GM12878 (cell line): Measurements from ENCODE around the gene MAMLD1.

Source experiments
- EZH2 ChIP-seq: IDR thresholded peaks from 2 replicates; pipeline ENCODE4 v1.6.1; 2012; ENCODE audit warnings: low read depth, mild to moderate bottlenecking, control low read depth, inconsistent platforms, low read length, borderline replicate concordance; ENCODE audit not compliant: control insufficient read depth
- HDAC2 ChIP-seq: fragments of 200-600 bp; sonication (generic); IDR thresholded peaks from 2 replicates; pipeline ENCODE4 v1.6.1; 2017
- POLR2A ChIP-seq: IDR thresholded peaks from 2 replicates; pipeline ENCODE4 v1.6.1; 2011; ENCODE audit warnings: low read depth, mild to moderate bottlenecking, low read length
- RELA ChIP-seq: fragments of 450-650 bp; IDR thresholded peaks from 2 replicates; pipeline ENCODE4 v1.8.0; 2014; ENCODE audit warnings: borderline replicate concordance; ENCODE audit not compliant: partially characterized antibody
- TF ChIP-seq, protein P1 (sequence below): IDR thresholded peaks from 2 replicates; pipeline ENCODE4 v1.6.1; 2011; ENCODE audit warnings: low read depth, low read length, improper control_type of control experiment, borderline replicate concordance

DNA sequence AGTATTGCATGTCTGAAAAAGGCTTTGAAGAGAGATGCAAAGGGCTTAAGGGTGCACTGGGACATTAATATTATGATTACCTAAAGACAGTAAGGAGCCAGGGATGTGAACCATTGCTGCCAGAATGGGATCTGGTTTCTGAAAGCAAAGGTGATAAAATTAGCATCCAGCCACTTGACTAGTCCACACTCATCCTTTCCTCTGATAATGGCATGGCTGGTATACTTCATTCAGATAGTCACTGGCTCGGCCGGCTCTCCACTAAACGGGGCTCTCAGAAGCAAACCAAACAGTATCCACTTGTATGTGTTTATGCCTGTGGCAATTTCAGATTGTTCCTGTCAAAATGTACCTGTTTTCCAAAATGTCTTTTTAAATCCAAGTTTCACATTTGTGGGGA lies 46.4 kb downstream of the MAMLD1 start:
- TF ChIP-seq, protein P1, sequence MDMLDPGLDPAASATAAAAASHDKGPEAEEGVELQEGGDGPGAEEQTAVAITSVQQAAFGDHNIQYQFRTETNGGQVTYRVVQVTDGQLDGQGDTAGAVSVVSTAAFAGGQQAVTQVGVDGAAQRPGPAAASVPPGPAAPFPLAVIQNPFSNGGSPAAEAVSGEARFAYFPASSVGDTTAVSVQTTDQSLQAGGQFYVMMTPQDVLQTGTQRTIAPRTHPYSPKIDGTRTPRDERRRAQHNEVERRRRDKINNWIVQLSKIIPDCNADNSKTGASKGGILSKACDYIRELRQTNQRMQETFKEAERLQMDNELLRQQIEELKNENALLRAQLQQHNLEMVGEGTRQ = no peak
- TF ChIP-seq HDAC2 (no peak), RELA (no peak), POLR2A (no peak), EZH2 (no peak)
